Astrocyte (in vitro differentiated cells and primary cell): ENCODE data around the gene APOB.

Source experiments
- EZH2 ChIP-seq: IDR thresholded peaks from 2 replicates; pipeline ENCODE4 v1.6.1; 2012; ENCODE audit warnings: mild to moderate bottlenecking, low read length, inconsistent platforms; ENCODE audit not compliant: insufficient read depth
- TF ChIP-seq, protein P1 (sequence below): IDR thresholded peaks from 2 replicates; pipeline ENCODE4 v1.5.1; 2011; ENCODE audit warnings: low read depth, mild to moderate bottlenecking, inconsistent platforms, low read length, moderate library complexity; ENCODE audit not compliant: insufficient read depth

DNA sequence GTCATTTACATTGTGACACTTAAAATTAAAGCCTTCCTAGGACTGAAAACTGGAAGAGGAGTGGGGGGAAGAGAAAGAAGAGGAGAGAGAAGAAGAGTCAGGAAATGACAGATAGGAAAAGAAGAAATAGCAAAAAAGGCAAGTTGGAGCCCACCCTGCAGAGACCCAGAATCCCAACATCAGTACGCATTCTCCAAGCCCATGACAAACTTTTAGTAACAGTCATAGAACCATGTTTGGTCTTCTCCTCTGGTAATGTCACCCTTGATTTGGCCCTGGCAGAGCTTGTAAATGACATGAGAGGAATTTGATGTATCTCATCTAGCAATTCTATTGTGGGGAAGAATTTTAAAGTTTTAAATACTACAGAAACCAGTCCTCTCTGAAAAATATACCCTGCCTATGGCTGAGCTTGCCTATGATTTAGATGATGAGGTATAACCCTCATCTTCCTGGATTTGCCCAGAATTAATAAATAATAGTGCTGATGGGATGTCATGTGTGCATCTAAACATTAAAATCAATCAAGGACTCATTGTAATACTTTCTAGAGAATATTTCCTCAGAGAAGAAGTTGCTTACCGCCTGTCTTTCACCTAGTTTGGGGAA lies 40.2 kb downstream of the APOB start:
- TF ChIP-seq, protein P1, sequence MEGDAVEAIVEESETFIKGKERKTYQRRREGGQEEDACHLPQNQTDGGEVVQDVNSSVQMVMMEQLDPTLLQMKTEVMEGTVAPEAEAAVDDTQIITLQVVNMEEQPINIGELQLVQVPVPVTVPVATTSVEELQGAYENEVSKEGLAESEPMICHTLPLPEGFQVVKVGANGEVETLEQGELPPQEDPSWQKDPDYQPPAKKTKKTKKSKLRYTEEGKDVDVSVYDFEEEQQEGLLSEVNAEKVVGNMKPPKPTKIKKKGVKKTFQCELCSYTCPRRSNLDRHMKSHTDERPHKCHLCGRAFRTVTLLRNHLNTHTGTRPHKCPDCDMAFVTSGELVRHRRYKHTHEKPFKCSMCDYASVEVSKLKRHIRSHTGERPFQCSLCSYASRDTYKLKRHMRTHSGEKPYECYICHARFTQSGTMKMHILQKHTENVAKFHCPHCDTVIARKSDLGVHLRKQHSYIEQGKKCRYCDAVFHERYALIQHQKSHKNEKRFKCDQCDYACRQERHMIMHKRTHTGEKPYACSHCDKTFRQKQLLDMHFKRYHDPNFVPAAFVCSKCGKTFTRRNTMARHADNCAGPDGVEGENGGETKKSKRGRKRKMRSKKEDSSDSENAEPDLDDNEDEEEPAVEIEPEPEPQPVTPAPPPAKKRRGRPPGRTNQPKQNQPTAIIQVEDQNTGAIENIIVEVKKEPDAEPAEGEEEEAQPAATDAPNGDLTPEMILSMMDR: no peak
- TF ChIP-seq EZH2: no peak
